G401 (cell line): ENCODE data around the gene CTRL. TPM values are rescaled to one million over a fixed set of nuclear protein-coding genes. Genes with fewer than 3 reads are reported as not detected.

ENCODE experiments used
- DNase-seq: peaks from one replicate; pipeline ENCODE4 v3.0.0-alpha.2; 2015; ENCODE audit warnings: low spot score
- in situ Hi-C: cut with HindIII; loops from 2 replicates; pipeline ENCODE4 v1.10.0; 2016; ENCODE audit warnings: low sequenced_read_pairs, mixed read lengths
- total RNA-seq: library from RNA; depleted of rRNA; stranded (reverse); fragments of >200 nt; shearing (Covaris generic); gene quantifications from 2 replicates; pipeline ENCODE4 v1.2.3, GENCODE V29; 2014

The CTRL gene
- total RNA-seq, 1 experiment from 2014 or later: not detected

- in situ Hi-C loops: no loop called here
- no peak for DNase-seq
Observed at GRCh38 chr16:67963662-67964321, 32.1 kb upstream of the CTRL start.

- DNase-seq: no peak
- in situ Hi-C loops: no loop called here
Observed at GRCh38 chr16:67963292-67963661, 31.6 kb upstream of the CTRL start.

GRCh38 chr16:67962135-67962534 is 30.5 kb upstream of the CTRL start:
- in situ Hi-C loops: no loop called here
- no peak for DNase-seq

GRCh38 chr16:67961551-67961957 is 29.9 kb upstream of the CTRL start:
- in situ Hi-C loops: no loop called here
- no peak for DNase-seq

- in situ Hi-C loops: no loop called here
- no peak for DNase-seq
Observed at GRCh38 chr16:67959536-67960329, 28.1 kb upstream of the CTRL start.

GRCh38 chr16:67957622-67958021 is 26.0 kb upstream of the CTRL start:
- in situ Hi-C loops: no loop called here

GRCh38 chr16:67954421-67955196 is 22.9 kb upstream of the CTRL start:
- DNase-seq: no peak
- in situ Hi-C loops: no loop called here

More at GRCh38 chr16:67957622-67958021, 26.0 kb upstream of the CTRL start:
- no peak for DNase-seq

GRCh38 chr16:67953641-67954375 is 22.1 kb upstream of the CTRL start:
- in situ Hi-C loops: no loop called here
- DNase-seq: no peak

GRCh38 chr16:67951485-67951884 is 19.8 kb upstream of the CTRL start:
- DNase-seq: peak; percentile 81
- in situ Hi-C loops: no loop called here

- in situ Hi-C loops: no loop called here
- no peak for DNase-seq
Observed at GRCh38 chr16:67950335-67950843, 18.7 kb upstream of the CTRL start.

- in situ Hi-C loops: no loop called here
- DNase-seq: no peak
Observed at GRCh38 chr16:67949645-67950044, 18.0 kb upstream of the CTRL start.

GRCh38 chr16:67948015-67948414 is 16.4 kb upstream of the CTRL start:
- in situ Hi-C loops: no loop called here
- DNase-seq: no peak

GRCh38 chr16:67946966-67947558 is 15.4 kb upstream of the CTRL start:
- in situ Hi-C loops: no loop called here
- no peak for DNase-seq

GRCh38 chr16:67946128-67946569 is 14.5 kb upstream of the CTRL start:
- in situ Hi-C loops: no loop called here

GRCh38 chr16:67945392-67945933 is 13.8 kb upstream of the CTRL start:
- in situ Hi-C loops: no loop called here
- no peak for DNase-seq

More at GRCh38 chr16:67946128-67946569, 14.5 kb upstream of the CTRL start:
- DNase-seq: no peak

GRCh38 chr16:67944690-67945391 is 13.2 kb upstream of the CTRL start:
- in situ Hi-C loops: no loop called here
- DNase-seq: no peak

GRCh38 chr16:67943619-67944504 is 12.2 kb upstream of the CTRL start, which contains the start of gene LCAT:
LCAT (minus strand) TSS chr16:67944120; CDS start chr16:67944101, 19 bp downstream.
- peak; percentile 73 for DNase-seq
- in situ Hi-C loops: no loop called here
